Ishikawa (cell line): ENCODE data around the gene PMS1.

Source experiments
- CEBPB ChIP-seq: IDR thresholded peaks from 2 replicates; pipeline ENCODE4 v1.6.1; 2012
- CREB1 ChIP-seq: IDR thresholded peaks from 2 replicates; pipeline ENCODE4 v1.6.1; 2012; ENCODE audit warnings: low read depth
- EGR1 ChIP-seq: IDR thresholded peaks from 2 replicates; pipeline ENCODE4 v1.6.1; 2012
- EP300 ChIP-seq: IDR thresholded peaks from 2 replicates; pipeline ENCODE4 v1.6.1; 2012; ENCODE audit warnings: borderline replicate concordance
- FOXM1 ChIP-seq: IDR thresholded peaks from 2 replicates; pipeline ENCODE4 v1.6.1; 2012; ENCODE audit warnings: low read depth, borderline replicate concordance
- NFIC ChIP-seq: IDR thresholded peaks from 2 replicates; pipeline ENCODE4 v1.6.1; 2012
- RAD21 ChIP-seq: IDR thresholded peaks from 2 replicates; pipeline ENCODE4 v1.6.1; 2012; ENCODE audit warnings: low read depth
- TAF1 ChIP-seq: IDR thresholded peaks from 2 replicates; pipeline ENCODE4 v1.6.1; 2012; ENCODE audit warnings: low read depth, mild to moderate bottlenecking
- TCF12 ChIP-seq: IDR thresholded peaks from 2 replicates; pipeline ENCODE4 v1.6.1; 2012; ENCODE audit warnings: low read depth
- YY1 ChIP-seq: IDR thresholded peaks from 2 replicates; pipeline ENCODE4 v1.6.1; 2012; ENCODE audit warnings: low read depth
- TF ChIP-seq, protein P1 (sequence below): IDR thresholded peaks from 2 replicates; pipeline ENCODE4 v1.6.1; 2012; ENCODE audit warnings: low read depth, mild to moderate bottlenecking
- TF ChIP-seq, protein P2 (sequence below): IDR thresholded peaks from 2 replicates; pipeline ENCODE4 v1.6.1; 2012

DNA sequence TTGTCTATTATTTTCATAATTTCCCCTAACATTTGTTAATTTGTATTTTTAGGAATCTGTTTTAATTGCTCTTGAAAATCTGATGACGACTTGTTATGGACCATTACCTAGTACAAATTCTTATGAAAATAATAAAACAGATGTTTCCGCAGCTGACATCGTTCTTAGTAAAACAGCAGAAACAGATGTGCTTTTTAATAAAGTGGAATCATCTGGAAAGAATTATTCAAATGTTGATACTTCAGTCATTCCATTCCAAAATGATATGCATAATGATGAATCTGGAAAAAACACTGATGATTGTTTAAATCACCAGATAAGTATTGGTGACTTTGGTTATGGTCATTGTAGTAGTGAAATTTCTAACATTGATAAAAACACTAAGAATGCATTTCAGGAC lies 69.9 kb downstream of the PMS1 start:
- TF ChIP-seq CREB1 (no peak), CEBPB (no peak), TAF1 (no peak), EP300 (no peak), NFIC (no peak), TCF12 (no peak), YY1 (no peak), EGR1 (no peak), RAD21 (no peak), FOXM1 (no peak)
- TF ChIP-seq, protein P1, sequence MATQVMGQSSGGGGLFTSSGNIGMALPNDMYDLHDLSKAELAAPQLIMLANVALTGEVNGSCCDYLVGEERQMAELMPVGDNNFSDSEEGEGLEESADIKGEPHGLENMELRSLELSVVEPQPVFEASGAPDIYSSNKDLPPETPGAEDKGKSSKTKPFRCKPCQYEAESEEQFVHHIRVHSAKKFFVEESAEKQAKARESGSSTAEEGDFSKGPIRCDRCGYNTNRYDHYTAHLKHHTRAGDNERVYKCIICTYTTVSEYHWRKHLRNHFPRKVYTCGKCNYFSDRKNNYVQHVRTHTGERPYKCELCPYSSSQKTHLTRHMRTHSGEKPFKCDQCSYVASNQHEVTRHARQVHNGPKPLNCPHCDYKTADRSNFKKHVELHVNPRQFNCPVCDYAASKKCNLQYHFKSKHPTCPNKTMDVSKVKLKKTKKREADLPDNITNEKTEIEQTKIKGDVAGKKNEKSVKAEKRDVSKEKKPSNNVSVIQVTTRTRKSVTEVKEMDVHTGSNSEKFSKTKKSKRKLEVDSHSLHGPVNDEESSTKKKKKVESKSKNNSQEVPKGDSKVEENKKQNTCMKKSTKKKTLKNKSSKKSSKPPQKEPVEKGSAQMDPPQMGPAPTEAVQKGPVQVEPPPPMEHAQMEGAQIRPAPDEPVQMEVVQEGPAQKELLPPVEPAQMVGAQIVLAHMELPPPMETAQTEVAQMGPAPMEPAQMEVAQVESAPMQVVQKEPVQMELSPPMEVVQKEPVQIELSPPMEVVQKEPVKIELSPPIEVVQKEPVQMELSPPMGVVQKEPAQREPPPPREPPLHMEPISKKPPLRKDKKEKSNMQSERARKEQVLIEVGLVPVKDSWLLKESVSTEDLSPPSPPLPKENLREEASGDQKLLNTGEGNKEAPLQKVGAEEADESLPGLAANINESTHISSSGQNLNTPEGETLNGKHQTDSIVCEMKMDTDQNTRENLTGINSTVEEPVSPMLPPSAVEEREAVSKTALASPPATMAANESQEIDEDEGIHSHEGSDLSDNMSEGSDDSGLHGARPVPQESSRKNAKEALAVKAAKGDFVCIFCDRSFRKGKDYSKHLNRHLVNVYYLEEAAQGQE: no peak
- TF ChIP-seq, protein P2, sequence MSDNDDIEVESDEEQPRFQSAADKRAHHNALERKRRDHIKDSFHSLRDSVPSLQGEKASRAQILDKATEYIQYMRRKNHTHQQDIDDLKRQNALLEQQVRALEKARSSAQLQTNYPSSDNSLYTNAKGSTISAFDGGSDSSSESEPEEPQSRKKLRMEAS: no peak
